Ishikawa (cell line): ENCODE measurements around the gene HDAC9.

Source experiments
- EGR1 ChIP-seq: IDR thresholded peaks from 2 replicates; pipeline ENCODE4 v1.6.1; 2012
- EP300 ChIP-seq: IDR thresholded peaks from 2 replicates; pipeline ENCODE4 v1.6.1; 2012; ENCODE audit warnings: borderline replicate concordance
- RAD21 ChIP-seq: IDR thresholded peaks from 2 replicates; pipeline ENCODE4 v1.6.1; 2012; ENCODE audit warnings: low read depth
- TF ChIP-seq, protein P1 (sequence below): IDR thresholded peaks from 2 replicates; pipeline ENCODE4 v1.6.1; 2012
- TF ChIP-seq, protein P2 (sequence below): IDR thresholded peaks from 2 replicates; pipeline ENCODE4 v1.6.1; 2012; ENCODE audit warnings: low read depth, mild to moderate bottlenecking

DNA sequence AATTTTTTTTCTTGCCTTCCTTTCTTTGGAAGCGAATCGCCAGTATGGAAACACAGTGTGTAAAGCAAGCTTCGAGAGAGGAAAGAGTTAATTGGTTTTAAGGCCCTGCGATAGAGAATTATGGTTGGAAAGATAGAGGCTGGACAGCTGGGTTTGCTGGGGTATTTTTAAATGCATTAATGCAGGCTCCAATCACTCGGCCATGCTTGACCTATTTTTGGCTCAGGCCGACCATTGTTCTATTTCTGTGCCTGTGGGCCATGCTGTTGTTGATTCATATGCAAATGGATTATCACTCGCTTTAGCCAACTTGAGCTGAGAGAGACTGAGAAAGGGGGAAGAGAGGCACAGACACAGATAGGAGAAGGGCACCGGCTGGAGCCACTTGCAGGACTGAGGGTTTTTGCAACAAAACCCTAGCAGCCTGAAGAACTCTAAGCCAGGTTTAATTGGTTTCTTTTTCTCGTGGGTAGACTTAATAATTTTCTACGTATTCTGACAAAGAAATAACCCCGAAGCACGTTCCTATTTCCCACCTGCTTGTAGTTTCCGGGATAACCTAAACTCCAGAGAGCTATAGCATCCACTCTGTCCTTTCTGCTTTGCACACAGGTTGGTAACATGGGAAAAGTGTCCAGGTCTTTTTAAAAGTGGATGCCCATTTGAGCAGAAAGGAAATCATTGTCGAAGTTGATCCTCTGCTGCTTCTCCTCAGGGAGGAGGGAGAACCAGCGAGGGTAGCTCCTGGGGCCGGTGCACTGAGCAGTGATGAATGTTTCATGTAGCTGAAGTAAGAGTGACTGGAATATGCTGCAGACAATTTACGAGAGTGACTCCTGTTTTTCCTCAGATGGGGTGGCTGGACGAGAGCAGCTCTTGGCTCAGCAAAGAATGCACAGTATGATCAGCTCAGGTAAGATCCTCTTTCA is at the start of gene HDAC9:
- no peak for TF ChIP-seq EGR1
- TF ChIP-seq, protein P1, sequence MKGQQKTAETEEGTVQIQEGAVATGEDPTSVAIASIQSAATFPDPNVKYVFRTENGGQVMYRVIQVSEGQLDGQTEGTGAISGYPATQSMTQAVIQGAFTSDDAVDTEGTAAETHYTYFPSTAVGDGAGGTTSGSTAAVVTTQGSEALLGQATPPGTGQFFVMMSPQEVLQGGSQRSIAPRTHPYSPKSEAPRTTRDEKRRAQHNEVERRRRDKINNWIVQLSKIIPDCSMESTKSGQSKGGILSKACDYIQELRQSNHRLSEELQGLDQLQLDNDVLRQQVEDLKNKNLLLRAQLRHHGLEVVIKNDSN: no peak
- peak; percentile 63; the same call in 1 of the 2 replicates for TF ChIP-seq EP300
- TF ChIP-seq, protein P2, sequence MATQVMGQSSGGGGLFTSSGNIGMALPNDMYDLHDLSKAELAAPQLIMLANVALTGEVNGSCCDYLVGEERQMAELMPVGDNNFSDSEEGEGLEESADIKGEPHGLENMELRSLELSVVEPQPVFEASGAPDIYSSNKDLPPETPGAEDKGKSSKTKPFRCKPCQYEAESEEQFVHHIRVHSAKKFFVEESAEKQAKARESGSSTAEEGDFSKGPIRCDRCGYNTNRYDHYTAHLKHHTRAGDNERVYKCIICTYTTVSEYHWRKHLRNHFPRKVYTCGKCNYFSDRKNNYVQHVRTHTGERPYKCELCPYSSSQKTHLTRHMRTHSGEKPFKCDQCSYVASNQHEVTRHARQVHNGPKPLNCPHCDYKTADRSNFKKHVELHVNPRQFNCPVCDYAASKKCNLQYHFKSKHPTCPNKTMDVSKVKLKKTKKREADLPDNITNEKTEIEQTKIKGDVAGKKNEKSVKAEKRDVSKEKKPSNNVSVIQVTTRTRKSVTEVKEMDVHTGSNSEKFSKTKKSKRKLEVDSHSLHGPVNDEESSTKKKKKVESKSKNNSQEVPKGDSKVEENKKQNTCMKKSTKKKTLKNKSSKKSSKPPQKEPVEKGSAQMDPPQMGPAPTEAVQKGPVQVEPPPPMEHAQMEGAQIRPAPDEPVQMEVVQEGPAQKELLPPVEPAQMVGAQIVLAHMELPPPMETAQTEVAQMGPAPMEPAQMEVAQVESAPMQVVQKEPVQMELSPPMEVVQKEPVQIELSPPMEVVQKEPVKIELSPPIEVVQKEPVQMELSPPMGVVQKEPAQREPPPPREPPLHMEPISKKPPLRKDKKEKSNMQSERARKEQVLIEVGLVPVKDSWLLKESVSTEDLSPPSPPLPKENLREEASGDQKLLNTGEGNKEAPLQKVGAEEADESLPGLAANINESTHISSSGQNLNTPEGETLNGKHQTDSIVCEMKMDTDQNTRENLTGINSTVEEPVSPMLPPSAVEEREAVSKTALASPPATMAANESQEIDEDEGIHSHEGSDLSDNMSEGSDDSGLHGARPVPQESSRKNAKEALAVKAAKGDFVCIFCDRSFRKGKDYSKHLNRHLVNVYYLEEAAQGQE: no peak
- TF ChIP-seq RAD21: no peak
